Natural killer cell (primary cell): ENCODE measurements around the gene ATXN1. TPM values are rescaled to one million over a fixed set of nuclear protein-coding genes. Genes with fewer than 3 reads are reported as not detected.

Experiments used
- ATAC-seq, 3 donors: fragments of 150-1000 bp in 2 of 3; fragments of 200-7000 bp in 1 of 3; cut with Tn5 transposase; 1 replicate in 1 of 3; 2 replicates in 2 of 3; pipeline ENCODE4 v1.10.0; 2021; ENCODE audit warnings: mild to moderate bottlenecking in 2 of 3, moderate library complexity in 2 of 3
- DNase-seq, 2 donors: peaks; one replicate each; pipeline versions ENCODE4 v3.0.0 to v3.0.0-alpha.2; 2013 to 2021; ENCODE audit warnings: mixed read lengths in 1 of 2
- H3K27ac ChIP-seq: one replicate; pipeline ENCODE4 v1.5.1; 2013; ENCODE audit warnings: mild to moderate bottlenecking, low read length
- H3K27me3 ChIP-seq: one replicate; pipeline ENCODE4 v1.6.1; 2013; ENCODE audit warnings: low read length; ENCODE audit not compliant: control insufficient read depth, insufficient read depth
- H3K36me3 ChIP-seq: one replicate; pipeline ENCODE4 v1.6.1; 2013; ENCODE audit warnings: low read length; ENCODE audit not compliant: control insufficient read depth, insufficient read depth
- H3K4me1 ChIP-seq: one replicate; pipeline ENCODE4 v1.6.1; 2013; ENCODE audit warnings: low read length; ENCODE audit not compliant: control insufficient read depth, insufficient read depth
- H3K4me3 ChIP-seq: one replicate; pipeline ENCODE4 v1.5.1; 2013; ENCODE audit warnings: low read length
- H3K9me3 ChIP-seq: one replicate; pipeline ENCODE4 v1.6.1; 2013; ENCODE audit warnings: low read length; ENCODE audit not compliant: control insufficient read depth, insufficient read depth
- H3K27ac Mint-ChIP-seq, 2 donors: one replicate each; pipeline ENCODE4 v1.8.0; 2022; ENCODE audit warnings: mild to moderate bottlenecking in 2 of 2, mixed read lengths in 2 of 2, moderate library complexity in 1 of 2
- H3K27me3 Mint-ChIP-seq, 2 donors: one replicate each; pipeline ENCODE4 v1.8.0; 2022; ENCODE audit warnings: low read depth in 2 of 2, mixed read lengths in 2 of 2
- H3K36me3 Mint-ChIP-seq: one replicate; pipeline ENCODE4 v1.8.0; 2022; ENCODE audit warnings: mixed read lengths
- H3K4me1 Mint-ChIP-seq, 2 donors: one replicate each; pipeline ENCODE4 v1.8.0; 2022; ENCODE audit warnings: mixed read lengths in 2 of 2
- H3K4me3 Mint-ChIP-seq: one replicate; pipeline ENCODE4 v1.8.0; 2022; ENCODE audit warnings: mild to moderate bottlenecking, moderate library complexity, mixed read lengths
- H3K9me3 Mint-ChIP-seq, 2 donors: one replicate each; pipeline ENCODE4 v1.8.0; 2022; ENCODE audit warnings: mixed read lengths in 2 of 2
- WGBS: methylation state at CpG from one replicate; pipeline ENCODE4 v1.1.7; 2013; ENCODE audit warnings: missing lambda C conversion rate; ENCODE audit not compliant: insufficient coverage; 5-methylcytosine and 5-hydroxymethylcytosine counted together
- intact Hi-C: fragments of 100-400 bp; cut with micrococcal nuclease; formaldehyde crosslinking; loops from one replicate; pipeline ENCODE4 v1.14.2; 2022
- total RNA-seq, 4 donors: library from RNA; stranded (reverse); fragments of 120-200 nt in 1 of 4; gene quantifications; one replicate each; pipeline versions ENCODE4 v1.2.3 to v1.2.4, GENCODE V29; 2013 to 2022
- TF ChIP-seq, protein P1 (sequence below): fragments of 200-600 bp; IDR thresholded peaks from one replicate; pipeline ENCODE4 v1.8.0; 2022; ENCODE audit warnings: antibody characterized with exemption

Gene ATXN1
- total RNA-seq, 3 donors from 2014 or later (not counting 1 experiment from before 2014, with no cell fraction given) = 90.4 to 120 (median 97.9) TPM

DNA sequence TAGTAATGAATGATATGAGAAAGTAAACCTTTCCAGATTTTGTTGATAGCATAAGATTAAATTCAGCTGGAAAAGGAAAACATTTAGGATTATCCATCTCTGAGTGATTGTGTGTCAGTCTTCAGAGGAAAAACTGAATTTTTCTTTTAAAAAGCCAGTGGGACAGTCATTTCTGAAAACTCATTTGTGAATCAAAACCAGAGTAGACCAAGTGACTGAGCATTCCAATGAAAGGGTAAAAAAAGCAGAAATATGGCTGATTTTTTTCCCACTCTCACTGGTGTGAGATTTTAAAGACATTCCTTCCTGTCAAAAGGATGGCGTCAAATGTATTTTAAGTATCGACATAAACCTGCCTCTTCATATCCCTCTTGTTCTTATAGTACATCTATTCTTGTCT lies 308.9 kb downstream of the ATXN1 start:
- no peak overlapping the region for H3K4me3 Mint-ChIP-seq
- H3K9me3 ChIP-seq = no peaks in the 10 kb centered on the region
- intact Hi-C loops = no loop called here
- no peaks in the 10 kb centered on the region for H3K4me1 ChIP-seq
- H3K4me1 Mint-ChIP-seq = peaks cover 11 to 12% of the 10 kb centered on the region in 2 donors
- no peaks in the 10 kb centered on the region for H3K27me3 Mint-ChIP-seq
- no peaks in the 10 kb centered on the region for H3K36me3 ChIP-seq
- no CpG with 5 or more reads among the region's 2 CpGs for WGBS
- no peak overlapping the region for H3K27ac Mint-ChIP-seq
- no peak overlapping the region for H3K4me3 ChIP-seq
- no peaks in the 10 kb centered on the region for H3K36me3 Mint-ChIP-seq
- no peaks in the 10 kb centered on the region for H3K27me3 ChIP-seq
- no peak for ATAC-seq
- TF ChIP-seq, protein P1, sequence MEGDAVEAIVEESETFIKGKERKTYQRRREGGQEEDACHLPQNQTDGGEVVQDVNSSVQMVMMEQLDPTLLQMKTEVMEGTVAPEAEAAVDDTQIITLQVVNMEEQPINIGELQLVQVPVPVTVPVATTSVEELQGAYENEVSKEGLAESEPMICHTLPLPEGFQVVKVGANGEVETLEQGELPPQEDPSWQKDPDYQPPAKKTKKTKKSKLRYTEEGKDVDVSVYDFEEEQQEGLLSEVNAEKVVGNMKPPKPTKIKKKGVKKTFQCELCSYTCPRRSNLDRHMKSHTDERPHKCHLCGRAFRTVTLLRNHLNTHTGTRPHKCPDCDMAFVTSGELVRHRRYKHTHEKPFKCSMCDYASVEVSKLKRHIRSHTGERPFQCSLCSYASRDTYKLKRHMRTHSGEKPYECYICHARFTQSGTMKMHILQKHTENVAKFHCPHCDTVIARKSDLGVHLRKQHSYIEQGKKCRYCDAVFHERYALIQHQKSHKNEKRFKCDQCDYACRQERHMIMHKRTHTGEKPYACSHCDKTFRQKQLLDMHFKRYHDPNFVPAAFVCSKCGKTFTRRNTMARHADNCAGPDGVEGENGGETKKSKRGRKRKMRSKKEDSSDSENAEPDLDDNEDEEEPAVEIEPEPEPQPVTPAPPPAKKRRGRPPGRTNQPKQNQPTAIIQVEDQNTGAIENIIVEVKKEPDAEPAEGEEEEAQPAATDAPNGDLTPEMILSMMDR = no peak
- DNase-seq = no peak
- no peak overlapping the region for H3K27ac ChIP-seq
- peaks cover 0 to 2% of the 10 kb centered on the region in 2 donors for H3K9me3 Mint-ChIP-seq

DNA sequence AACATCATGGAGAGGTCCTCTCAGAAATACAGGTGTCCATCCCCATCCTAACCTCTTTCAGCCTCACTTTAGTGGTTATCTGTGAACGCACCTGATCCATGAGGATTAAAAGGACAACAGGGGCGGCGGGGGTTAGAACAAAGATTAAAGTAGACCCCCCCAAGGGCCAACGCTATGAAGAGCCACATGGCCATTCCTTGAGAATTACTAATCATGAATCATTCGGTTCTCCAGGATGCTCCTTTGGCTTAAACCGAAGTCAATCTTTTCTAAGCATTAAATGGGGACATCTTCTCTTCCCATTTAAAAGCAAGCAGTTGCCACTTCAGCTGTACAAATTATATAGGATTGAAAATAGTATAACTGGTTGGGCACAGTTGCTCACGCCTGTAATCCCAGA lies 310.4 kb downstream of the ATXN1 start:
- H3K4me3 ChIP-seq = no peak overlapping the region
- H3K27ac Mint-ChIP-seq = no peak overlapping the region
- H3K9me3 ChIP-seq = no peaks in the 10 kb centered on the region
- H3K27ac ChIP-seq = no peak overlapping the region
- no peaks in the 10 kb centered on the region for H3K27me3 Mint-ChIP-seq
- H3K9me3 Mint-ChIP-seq = peaks cover 0 to 2% of the 10 kb centered on the region in 2 donors
- DNase-seq = no peak
- H3K4me1 Mint-ChIP-seq = peaks cover 18 to 20% of the 10 kb centered on the region in 2 donors
- H3K4me3 Mint-ChIP-seq = no peak overlapping the region
- intact Hi-C loops = no loop called here
- WGBS = 94% methylated on average over 7 of the region's 7 CpGs
- no peak for ATAC-seq
- TF ChIP-seq, protein P1 = no peak
- H3K36me3 Mint-ChIP-seq = no peaks in the 10 kb centered on the region
- no peaks in the 10 kb centered on the region for H3K36me3 ChIP-seq
- H3K4me1 ChIP-seq = no peaks in the 10 kb centered on the region
- H3K27me3 ChIP-seq = no peaks in the 10 kb centered on the region

DNA sequence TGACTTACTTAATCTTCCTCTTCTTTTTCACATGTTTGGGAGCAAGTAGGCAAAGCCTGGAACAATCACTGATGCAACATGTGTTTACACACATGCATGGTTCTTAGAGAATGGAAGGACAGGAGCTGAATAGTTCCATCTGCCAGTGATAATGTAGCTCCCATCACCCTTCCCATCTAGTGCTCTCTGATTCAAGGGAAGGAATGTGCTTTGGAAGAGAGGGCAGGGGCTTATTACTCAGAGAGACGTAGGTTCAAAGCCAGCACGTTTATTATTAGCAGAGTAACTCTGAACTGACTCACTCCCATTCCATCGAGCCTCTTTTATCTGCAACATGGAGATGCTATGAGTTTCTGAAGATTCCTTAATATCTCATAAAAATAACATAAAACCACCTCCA lies 311.0 kb downstream of the ATXN1 start:
- intact Hi-C loops = no loop called here
- no peak for ATAC-seq
- no peak overlapping the region for H3K4me3 ChIP-seq
- Mint-ChIP-seq H3K27ac (no peak overlapping the region), H3K9me3 (no peaks in the 10 kb centered on the region), H3K4me1 (peaks cover 18 to 20% of the 10 kb centered on the region in 2 donors), H3K4me3 (no peak overlapping the region), H3K27me3 (no peaks in the 10 kb centered on the region), H3K36me3 (no peaks in the 10 kb centered on the region)
- H3K4me1 ChIP-seq = no peaks in the 10 kb centered on the region
- TF ChIP-seq, protein P1 = no peak
- H3K36me3 ChIP-seq = no peaks in the 10 kb centered on the region
- 100% methylated on average over 1 of the region's 3 CpGs for WGBS
- no peak overlapping the region for H3K27ac ChIP-seq
- DNase-seq = no peak
- no peaks in the 10 kb centered on the region for H3K27me3 ChIP-seq
- H3K9me3 ChIP-seq = no peaks in the 10 kb centered on the region

DNA sequence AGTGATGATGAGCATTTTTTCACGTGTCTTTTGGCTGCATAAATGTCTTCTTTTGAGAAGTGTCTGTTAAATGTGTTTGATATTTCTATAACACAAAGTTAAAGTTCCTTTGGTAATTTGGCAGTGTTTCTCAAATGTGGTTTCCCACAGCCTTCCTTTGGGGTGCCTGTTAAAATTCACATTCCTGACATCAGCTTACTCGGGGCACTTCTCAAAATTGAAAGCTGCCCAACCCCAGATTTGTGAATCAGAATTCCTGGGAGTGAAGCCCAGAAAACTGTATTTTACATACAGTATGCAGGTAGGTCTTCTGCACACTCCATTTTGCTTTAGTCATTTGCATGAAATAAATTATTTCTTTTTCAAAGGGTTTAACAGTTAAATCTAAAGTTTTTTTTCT lies 315.0 kb downstream of the ATXN1 start:
- H3K27me3 Mint-ChIP-seq = no peaks in the 10 kb centered on the region
- TF ChIP-seq, protein P1 = no peak
- H3K4me3 ChIP-seq = no peak overlapping the region
- H3K36me3 Mint-ChIP-seq = no peaks in the 10 kb centered on the region
- no peaks in the 10 kb centered on the region for H3K36me3 ChIP-seq
- 25% methylated on average over 1 of the region's 2 CpGs for WGBS
- H3K27me3 ChIP-seq = no peaks in the 10 kb centered on the region
- H3K9me3 Mint-ChIP-seq = no peaks in the 10 kb centered on the region
- H3K4me1 ChIP-seq = no peaks in the 10 kb centered on the region
- no peak overlapping the region for H3K4me3 Mint-ChIP-seq
- no peak for ATAC-seq
- intact Hi-C loops = no loop called here
- H3K9me3 ChIP-seq = no peaks in the 10 kb centered on the region
- peak overlapping the region; percentile 22 to 35 for H3K27ac Mint-ChIP-seq
- no peak for DNase-seq
- peaks cover 12 to 14% of the 10 kb centered on the region in 2 donors for H3K4me1 Mint-ChIP-seq
- no peak overlapping the region for H3K27ac ChIP-seq
